Smooth muscle cell (in vitro differentiated cells): ENCODE measurements around the gene ABHD2. TPM values are rescaled to one million over a fixed set of nuclear protein-coding genes. Genes with fewer than 3 reads are reported as not detected.

Source experiments
- DNase-seq: peaks from one replicate; lab custom pipeline; 2025; ENCODE audit not compliant: unreplicated experiment; lab: John Stamatoyannopoulos, UW
- H2AFZ ChIP-seq: fragments of 200-600 bp; sonication (generic); 2 replicates; pipeline ENCODE4 v1.6.0; 2016; ENCODE audit warnings: antibody characterized with exemption, low read depth, mild to moderate bottlenecking
- H3F3A ChIP-seq: fragments of 200-600 bp; sonication (generic); 2 replicates; pipeline ENCODE4 v1.6.0; 2017; ENCODE audit warnings: antibody characterized with exemption, low read depth
- H3K27ac ChIP-seq: fragments of 200-600 bp; sonication (generic); 2 replicates; pipeline ENCODE4 v1.5.1; 2016; ENCODE audit warnings: low read depth, mild to moderate bottlenecking
- H3K27me3 ChIP-seq: fragments of 200-600 bp; sonication (generic); 2 replicates; pipeline ENCODE4 v1.6.1; 2016; ENCODE audit warnings: low read depth, mild to moderate bottlenecking
- H3K36me3 ChIP-seq: fragments of 200-600 bp; sonication (generic); 2 replicates; pipeline ENCODE4 v1.5.1; 2016; ENCODE audit warnings: low read depth
- H3K4me1 ChIP-seq: fragments of 200-600 bp; sonication (generic); 2 replicates; pipeline ENCODE4 v1.5.1; 2016; ENCODE audit warnings: low read depth
- H3K4me2 ChIP-seq: fragments of 200-600 bp; sonication (generic); 2 replicates; pipeline ENCODE4 v1.6.0; 2016; ENCODE audit warnings: mild to moderate bottlenecking
- H3K4me3 ChIP-seq: fragments of 200-600 bp; sonication (generic); 2 replicates; pipeline ENCODE4 v1.5.1; 2016; ENCODE audit warnings: mild to moderate bottlenecking
- H3K79me2 ChIP-seq: fragments of 200-600 bp; sonication (generic); 2 replicates; pipeline ENCODE4 v1.6.0; 2016; ENCODE audit warnings: low read depth, mild to moderate bottlenecking
- H3K9ac ChIP-seq: fragments of 200-600 bp; sonication (generic); 2 replicates; pipeline ENCODE4 v1.6.0; 2016; ENCODE audit warnings: low read depth
- H3K9me3 ChIP-seq: fragments of 200-600 bp; sonication (generic); replicated peaks from 2 replicates; pipeline ENCODE4 v1.5.1; 2016; ENCODE audit warnings: low read depth
- H4K20me1 ChIP-seq: fragments of 200-600 bp; sonication (generic); 2 replicates; pipeline ENCODE4 v1.6.0; 2016; ENCODE audit warnings: low read depth
- CTCF ChIP-seq: fragments of 200-600 bp; sonication (generic); IDR thresholded peaks from 2 replicates; pipeline ENCODE4 v1.5.1; 2017; ENCODE audit warnings: borderline replicate concordance, mild to moderate bottlenecking, antibody characterized with exemption; ENCODE audit not compliant: insufficient read depth, poor library complexity, severe bottlenecking
- WGBS: methylation state at CpG from one replicate; pipeline ENCODE4 v1.1.7; 2016; ENCODE audit warnings: low lambda C conversion rate; 5-methylcytosine and 5-hydroxymethylcytosine counted together
- polyA plus RNA-seq: library from polyadenylated mRNA; unstranded; fragments of >200 nt; fragmentation: Nextera tagmentation; extraction: Ambion mirVana; gene quantifications from 2 replicates; pipeline ENCODE4 v1.2.1, GENCODE V29; 2016
- total RNA-seq: library from RNA; depleted of rRNA; stranded (reverse); fragments of >200 nt; gene quantifications from 2 replicates; pipeline ENCODE4 v1.2.3, GENCODE V29; 2014

ABHD2 gene
- total and polyA plus RNA-seq, 2 experiments from 2014 or later, result 9.4 to 23.9 TPM

GRCh38 chr15:89177633-89178306, 89.5 kb downstream of the ABHD2 start:
- Histone ChIP-seq H3F3A (no peaks in the 10 kb centered on the region), H2AFZ (no peak overlapping the region), H3K27me3 (no peaks in the 10 kb centered on the region), H3K36me3 (no peaks in the 10 kb centered on the region), H4K20me1 (no peaks in the 10 kb centered on the region), H3K79me2 (no peaks in the 10 kb centered on the region), H3K9ac (no peak overlapping the region), H3K4me2 (no peak overlapping the region), H3K4me3 (no peak overlapping the region), H3K4me1 (no peaks in the 10 kb centered on the region), H3K27ac (no peak overlapping the region), H3K9me3 (no peaks in the 10 kb centered on the region)
- DNase-seq, result no peak
- peak; percentile 88 for TF ChIP-seq CTCF
- WGBS, result 4% methylated on average over 6 of the region's 6 CpGs

GRCh38 chr15:89178307-89178977, 90.2 kb downstream of the ABHD2 start:
- no peaks in the 10 kb centered on the region for H3K4me1 ChIP-seq
- no peaks in the 10 kb centered on the region for H3K9me3 ChIP-seq
- no peaks in the 10 kb centered on the region for H3K36me3 ChIP-seq
- H3K27ac ChIP-seq, result no peak overlapping the region
- no peak for TF ChIP-seq CTCF
- no peak overlapping the region for H3K4me3 ChIP-seq
- H3K79me2 ChIP-seq, result no peaks in the 10 kb centered on the region
- no peaks in the 10 kb centered on the region for H3F3A ChIP-seq
- no peaks in the 10 kb centered on the region for H4K20me1 ChIP-seq
- no peak for DNase-seq
- no peak overlapping the region for H2AFZ ChIP-seq
- H3K9ac ChIP-seq, result no peak overlapping the region
- H3K4me2 ChIP-seq, result no peak overlapping the region
- no peaks in the 10 kb centered on the region for H3K27me3 ChIP-seq
- WGBS, result 85% methylated on average over 11 of the region's 11 CpGs

GRCh38 chr15:89179966-89180875, 92.0 kb downstream of the ABHD2 start:
- H3F3A ChIP-seq, result no peaks in the 10 kb centered on the region

More at GRCh38 chr15:89179966-89180875, 92.0 kb downstream of the ABHD2 start:
- Histone ChIP-seq H3K36me3 (no peaks in the 10 kb centered on the region), H3K79me2 (no peaks in the 10 kb centered on the region), H2AFZ (no peak overlapping the region), H3K4me1 (no peaks in the 10 kb centered on the region), H3K27ac (no peak overlapping the region), H3K9ac (no peak overlapping the region), H3K9me3 (no peaks in the 10 kb centered on the region), H4K20me1 (no peaks in the 10 kb centered on the region), H3K4me3 (no peak overlapping the region), H3K27me3 (no peaks in the 10 kb centered on the region), H3K4me2 (no peak overlapping the region)
- 74% methylated on average over 5 of the region's 5 CpGs for whole genome bisulfite sequencing
- TF ChIP-seq CTCF, result no peak
- no peak for DNase-seq
